Keratinocyte (primary cell): ENCODE results near the gene CELSR1. TPM values are rescaled to one million over a fixed set of nuclear protein-coding genes. Genes with fewer than 3 reads are reported as not detected.

Experiments used
- DNase-seq: peaks from one replicate; pipeline ENCODE4 v3.0.0-alpha.2; 2011; ENCODE audit warnings: low read depth, missing footprints, low spot score
- FAIRE-seq: peaks from 2 replicates; lab custom pipeline; 2011; peaks lifted over from hg19 to GRCh38; lab: Jason Lieb, UNC
- H2AFZ ChIP-seq: 2 replicates; pipeline ENCODE4 v1.6.0; 2012; ENCODE audit warnings: low read length, control low read depth, inconsistent platforms; ENCODE audit not compliant: control insufficient read depth
- H3K27ac ChIP-seq: 2 replicates; pipeline ENCODE4 v1.5.1; 2011; ENCODE audit warnings: low read length; ENCODE audit not compliant: control insufficient read depth, insufficient read depth
- H3K27me3 ChIP-seq: 3 replicates; pipeline ENCODE4 v1.6.0; 2011; ENCODE audit warnings: low read length; ENCODE audit not compliant: control insufficient read depth, insufficient read depth; ENCODE audit errors: extremely low read depth
- H3K36me3 ChIP-seq, 2 experiments: 2 replicates in 1 of 2; 3 replicates in 1 of 2; pipeline ENCODE4 v1.5.1; 2011; ENCODE audit warnings: low read length in 2 of 2, mild to moderate bottlenecking in 1 of 2; ENCODE audit not compliant: control insufficient read depth in 2 of 2, insufficient read depth in 2 of 2; ENCODE audit errors: extremely low read depth in 1 of 2
- H3K4me1 ChIP-seq: 3 replicates; pipeline ENCODE4 v1.5.1; 2011; ENCODE audit warnings: low read length; ENCODE audit not compliant: control insufficient read depth, insufficient read depth; ENCODE audit errors: extremely low read depth
- H3K4me2 ChIP-seq: 3 replicates; pipeline ENCODE4 v1.6.0; 2011; ENCODE audit warnings: low read depth, low read length; ENCODE audit not compliant: control insufficient read depth, insufficient read depth; ENCODE audit errors: extremely low read depth
- H3K4me3 ChIP-seq, 3 experiments: fragments of 200-600 bp in 1 of 3; sonication (generic) in 1 of 3; 2 replicates in 2 of 3; 3 replicates in 1 of 3; pipeline ENCODE4 v1.5.1; 2011 to 2016; ENCODE audit warnings: low read length in 3 of 3, mild to moderate bottlenecking in 3 of 3, control low read depth in 2 of 3, inconsistent platforms in 1 of 3, low read depth in 1 of 3, mixed read lengths in 1 of 3, mixed run types in 1 of 3, moderate library complexity in 1 of 3; ENCODE audit not compliant: control insufficient read depth in 2 of 3, insufficient read depth in 2 of 3; ENCODE audit errors: extremely low read depth in 1 of 3
- H3K79me2 ChIP-seq: 2 replicates; pipeline ENCODE4 v1.6.0; 2012; ENCODE audit warnings: low read length; ENCODE audit not compliant: control insufficient read depth, insufficient read depth
- H3K9ac ChIP-seq: 3 replicates; pipeline ENCODE4 v1.6.0; 2011; ENCODE audit warnings: low read length; ENCODE audit not compliant: control insufficient read depth, insufficient read depth; ENCODE audit errors: extremely low read depth
- H3K9me1 ChIP-seq: 3 replicates; pipeline ENCODE4 v1.6.0; 2011; ENCODE audit warnings: low read length; ENCODE audit not compliant: control insufficient read depth, insufficient read depth; ENCODE audit errors: extremely low read depth
- H3K9me3 ChIP-seq: 2 replicates; pipeline ENCODE4 v1.5.1; 2012; ENCODE audit warnings: low read depth, low read length; ENCODE audit not compliant: control insufficient read depth
- H4K20me1 ChIP-seq: 3 replicates; pipeline ENCODE4 v1.6.0; 2011; ENCODE audit warnings: low read length; ENCODE audit not compliant: control insufficient read depth, insufficient read depth; ENCODE audit errors: extremely low read depth
- CTCF ChIP-seq, 3 experiments: IDR thresholded peaks in 1 of 3; conservative IDR thresholded peaks in 1 of 3; optimal IDR thresholded peaks in 1 of 3; 2 replicates in 2 of 3; 3 replicates in 1 of 3; pipeline versions ENCODE3 to v1.5.1; 2011; ENCODE audit warnings: low read length in 3 of 3, mild to moderate bottlenecking in 3 of 3, moderate library complexity in 2 of 3, control low read depth in 1 of 3, inconsistent platforms in 1 of 3; ENCODE audit not compliant: insufficient read depth in 2 of 3; ENCODE audit errors: extremely low read depth in 1 of 3
- EZH2 ChIP-seq: IDR thresholded peaks from one replicate; pipeline ENCODE4 v1.6.1; 2012; ENCODE audit warnings: inconsistent platforms, mild to moderate bottlenecking, low read length, moderate library complexity
- dilution Hi-C: fragments of 300-500 bp; cut with MboI; formaldehyde crosslinking; loops from one replicate; pipeline ENCODE4 v1.7.0; 2020; ENCODE audit warnings: low sequenced_read_pairs; ENCODE audit not compliant: extremely low pct_ligation_motif_present
- polyA plus RNA-seq, 5 experiments: library from polyadenylated mRNA; depleted of rRNA in 3 of 5; stranded (reverse) in 3 of 5; stranded (forward) in 1 of 5; unstranded in 1 of 5; fragments of >200 nt; gene quantifications; 1 replicate in 1 of 5; 2 replicates in 3 of 5; 3 replicates in 1 of 5; pipeline versions ENCODE4 v1.2.1 to v1.2.3, GENCODE V29; 2011 to 2012; ENCODE audit warnings: missing spikeins in 2 of 5, low read depth in 1 of 5, low replicate concordance in 1 of 5

The CELSR1 gene
- polyA plus RNA-seq, 1 donor (not counting 4 experiments of a cell fraction or from before 2014, with no cell fraction given): 16.1 TPM

GRCh38 chr22:46401370-46401769, 136.1 kb downstream of the CELSR1 start:
- DNase-seq: no peak
- dilution Hi-C loops: no loop called here

GRCh38 chr22:46399251-46400024, 138.0 kb downstream of the CELSR1 start:
- TF ChIP-seq EZH2 (no peak), CTCF (optimal IDR thresholded peaks at IDR 0.05 in 1 of 3, IDR thresholded peaks at IDR 0.05 in 1 of 3, conservative IDR thresholded peaks at IDR 0.05 in 1 of 3; ENCODE audit: extremely low read depth in 1 of 3, insufficient read depth in 2 of 3, low read length in 3 of 3) (peak in 1 of 3 experiments; percentile 25)
- no peaks in the 10 kb centered on the region for H3K27me3 ChIP-seq

More at GRCh38 chr22:46401370-46401769, 136.1 kb downstream of the CELSR1 start:
- Histone ChIP-seq H3K79me2 (no peaks in the 10 kb centered on the region), H3K27me3 (no peaks in the 10 kb centered on the region), H3K27ac (no peak overlapping the region), H4K20me1 (no peaks in the 10 kb centered on the region), H3K9me3 (no peaks in the 10 kb centered on the region), H2AFZ (no peak overlapping the region), H3K4me3 (no peak overlapping the region), H3K9me1 (no peaks in the 10 kb centered on the region), H3K36me3 (peaks cover 14 to 22% of the 10 kb centered on the region in 2 experiments), H3K4me2 (no peak overlapping the region), H3K4me1 (no peaks in the 10 kb centered on the region), H3K9ac (no peak overlapping the region)
- no peak for FAIRE-seq
- TF ChIP-seq CTCF (optimal IDR thresholded peaks at IDR 0.05 in 1 of 3, IDR thresholded peaks at IDR 0.05 in 1 of 3, conservative IDR thresholded peaks at IDR 0.05 in 1 of 3; ENCODE audit: extremely low read depth in 1 of 3, insufficient read depth in 2 of 3, low read length in 3 of 3) (no peak), EZH2 (no peak)

More at GRCh38 chr22:46399251-46400024, 138.0 kb downstream of the CELSR1 start:
- FAIRE-seq (no peak), DNase-seq (no peak)
- H4K20me1 ChIP-seq: no peaks in the 10 kb centered on the region
- H3K27ac ChIP-seq: no peak overlapping the region
- H3K4me3 ChIP-seq: no peak overlapping the region
- H2AFZ ChIP-seq: no peak overlapping the region
- H3K4me2 ChIP-seq: no peak overlapping the region
- dilution Hi-C loops: no loop called here
- H3K9me1 ChIP-seq: no peaks in the 10 kb centered on the region
- H3K9ac ChIP-seq: no peak overlapping the region
- peaks cover 18 to 27% of the 10 kb centered on the region in 2 experiments for H3K36me3 ChIP-seq
- H3K79me2 ChIP-seq: no peaks in the 10 kb centered on the region
- no peaks in the 10 kb centered on the region for H3K4me1 ChIP-seq
- no peaks in the 10 kb centered on the region for H3K9me3 ChIP-seq
